Measurements from ENCODE around the gene R3HDM2. TPM values are rescaled to one million over a fixed set of nuclear protein-coding genes. Genes with fewer than 3 reads are reported as not detected.

Gene R3HDM2
- total and polyA plus RNA-seq, 4 donors = 7.4 to 28.9 (median 15.1) TPM

DNA sequence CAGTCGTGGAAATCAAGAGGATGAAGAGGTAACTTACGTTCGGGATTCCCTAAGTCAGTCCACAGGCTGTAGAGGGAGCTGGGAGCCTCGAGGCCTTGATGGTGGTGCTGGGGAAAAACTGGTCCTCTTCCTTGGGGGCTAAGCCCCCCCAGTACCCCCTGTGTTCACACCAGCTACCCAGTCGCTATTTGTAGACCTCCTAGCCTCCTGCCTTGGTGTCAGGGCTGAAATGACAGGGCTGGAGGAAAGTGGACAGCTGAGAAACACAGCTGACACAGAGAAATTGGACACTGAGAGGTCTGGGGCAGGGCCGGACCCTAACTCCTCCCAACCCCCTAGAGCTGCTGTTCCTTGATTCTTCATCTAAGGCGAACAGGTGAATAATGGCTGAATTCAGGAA, 179.9 kb downstream of the R3HDM2 start, which contains the start of gene STAC3:
Gene STAC3, minus strand, starts transcription at position 232 of the 400 bp plus-strand sequence. CDS start 1,551 bp downstream, outside the sequence.
- TF ChIP-seq TAF1 (conservative IDR thresholded peaks at IDR 0.05) (no peak), HNF4A (conservative IDR thresholded peaks at IDR 0.05) (no peak), GABPA (IDR thresholded peaks at IDR 0.05 in 1 of 2, conservative IDR thresholded peaks at IDR 0.05 in 1 of 2) (no peak), ATF3 (IDR thresholded peaks at IDR 0.05) (no peak), FOXA1 (IDR thresholded peaks at IDR 0.05) (no peak), EGR1 (IDR thresholded peaks at IDR 0.05; ENCODE audit: low read depth in 2 of 2) (no peak), NR2F2 (IDR thresholded peaks at IDR 0.05) (no peak), RXRA (IDR thresholded peaks at IDR 0.05) (no peak), SP1 (IDR thresholded peaks at IDR 0.05) (no peak), CTCF (IDR thresholded peaks at IDR 0.05; ENCODE audit: low read depth, low read length, missing input control) (no peak), HNF4G (IDR thresholded peaks at IDR 0.05) (no peak), RAD21 (IDR thresholded peaks at IDR 0.05) (no peak), JUND (IDR thresholded peaks at IDR 0.05) (no peak), FOXA2 (IDR thresholded peaks at IDR 0.05) (no peak), YY1 (IDR thresholded peaks at IDR 0.05) (no peak)
- TF ChIP-seq, protein P1, sequence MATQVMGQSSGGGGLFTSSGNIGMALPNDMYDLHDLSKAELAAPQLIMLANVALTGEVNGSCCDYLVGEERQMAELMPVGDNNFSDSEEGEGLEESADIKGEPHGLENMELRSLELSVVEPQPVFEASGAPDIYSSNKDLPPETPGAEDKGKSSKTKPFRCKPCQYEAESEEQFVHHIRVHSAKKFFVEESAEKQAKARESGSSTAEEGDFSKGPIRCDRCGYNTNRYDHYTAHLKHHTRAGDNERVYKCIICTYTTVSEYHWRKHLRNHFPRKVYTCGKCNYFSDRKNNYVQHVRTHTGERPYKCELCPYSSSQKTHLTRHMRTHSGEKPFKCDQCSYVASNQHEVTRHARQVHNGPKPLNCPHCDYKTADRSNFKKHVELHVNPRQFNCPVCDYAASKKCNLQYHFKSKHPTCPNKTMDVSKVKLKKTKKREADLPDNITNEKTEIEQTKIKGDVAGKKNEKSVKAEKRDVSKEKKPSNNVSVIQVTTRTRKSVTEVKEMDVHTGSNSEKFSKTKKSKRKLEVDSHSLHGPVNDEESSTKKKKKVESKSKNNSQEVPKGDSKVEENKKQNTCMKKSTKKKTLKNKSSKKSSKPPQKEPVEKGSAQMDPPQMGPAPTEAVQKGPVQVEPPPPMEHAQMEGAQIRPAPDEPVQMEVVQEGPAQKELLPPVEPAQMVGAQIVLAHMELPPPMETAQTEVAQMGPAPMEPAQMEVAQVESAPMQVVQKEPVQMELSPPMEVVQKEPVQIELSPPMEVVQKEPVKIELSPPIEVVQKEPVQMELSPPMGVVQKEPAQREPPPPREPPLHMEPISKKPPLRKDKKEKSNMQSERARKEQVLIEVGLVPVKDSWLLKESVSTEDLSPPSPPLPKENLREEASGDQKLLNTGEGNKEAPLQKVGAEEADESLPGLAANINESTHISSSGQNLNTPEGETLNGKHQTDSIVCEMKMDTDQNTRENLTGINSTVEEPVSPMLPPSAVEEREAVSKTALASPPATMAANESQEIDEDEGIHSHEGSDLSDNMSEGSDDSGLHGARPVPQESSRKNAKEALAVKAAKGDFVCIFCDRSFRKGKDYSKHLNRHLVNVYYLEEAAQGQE (IDR thresholded peaks at IDR 0.05) = no peak
- TF ChIP-seq, protein P2, sequence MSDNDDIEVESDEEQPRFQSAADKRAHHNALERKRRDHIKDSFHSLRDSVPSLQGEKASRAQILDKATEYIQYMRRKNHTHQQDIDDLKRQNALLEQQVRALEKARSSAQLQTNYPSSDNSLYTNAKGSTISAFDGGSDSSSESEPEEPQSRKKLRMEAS (IDR thresholded peaks at IDR 0.05) = no peak
- TF ChIP-seq, protein P3, sequence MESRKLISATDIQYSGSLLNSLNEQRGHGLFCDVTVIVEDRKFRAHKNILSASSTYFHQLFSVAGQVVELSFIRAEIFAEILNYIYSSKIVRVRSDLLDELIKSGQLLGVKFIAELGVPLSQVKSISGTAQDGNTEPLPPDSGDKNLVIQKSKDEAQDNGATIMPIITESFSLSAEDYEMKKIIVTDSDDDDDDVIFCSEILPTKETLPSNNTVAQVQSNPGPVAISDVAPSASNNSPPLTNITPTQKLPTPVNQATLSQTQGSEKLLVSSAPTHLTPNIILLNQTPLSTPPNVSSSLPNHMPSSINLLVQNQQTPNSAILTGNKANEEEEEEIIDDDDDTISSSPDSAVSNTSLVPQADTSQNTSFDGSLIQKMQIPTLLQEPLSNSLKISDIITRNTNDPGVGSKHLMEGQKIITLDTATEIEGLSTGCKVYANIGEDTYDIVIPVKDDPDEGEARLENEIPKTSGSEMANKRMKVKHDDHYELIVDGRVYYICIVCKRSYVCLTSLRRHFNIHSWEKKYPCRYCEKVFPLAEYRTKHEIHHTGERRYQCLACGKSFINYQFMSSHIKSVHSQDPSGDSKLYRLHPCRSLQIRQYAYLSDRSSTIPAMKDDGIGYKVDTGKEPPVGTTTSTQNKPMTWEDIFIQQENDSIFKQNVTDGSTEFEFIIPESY (IDR thresholded peaks at IDR 0.05) = no peak
- no peaks in the 10 kb centered on the region for H3K27me3 ChIP-seq (ENCODE audit: control insufficient read depth in 4 of 4, insufficient read depth in 4 of 4, low read length in 3 of 4)
- 89% methylated on average over 7 of the region's 7 CpGs for WGBS
- H3K27ac ChIP-seq (ENCODE audit: low read depth in 1 of 2, low read length in 2 of 2) = no peak within 1 kb of the TSS
- H3K9ac ChIP-seq (ENCODE audit: low read depth in 1 of 2, low read length in 2 of 2) = no peak within 1 kb of the TSS
- no peak within 1 kb of the TSS for H3K4me3 ChIP-seq (ENCODE audit: low read depth in 1 of 3, low read length in 3 of 3)
- H3K36me3 ChIP-seq (ENCODE audit: control insufficient read depth in 4 of 4, insufficient read depth in 3 of 4, low read depth in 1 of 4, low read length in 3 of 4) = peaks cover 2 to 14% (median 7%) of the 10 kb centered on the region in 4 donors
- no peaks in the 10 kb centered on the region for H3K9me3 ChIP-seq (ENCODE audit: control insufficient read depth in 4 of 4, low read length in 3 of 4)
- DNase-seq (ENCODE audit: low spot score) = no peak
- H3K4me1 ChIP-seq (ENCODE audit: control insufficient read depth in 4 of 4, insufficient read depth in 4 of 4, low read length in 3 of 4) = no peaks in the 10 kb centered on the region

All from liver (tissue), 9 donors.